Activated naive CD4-positive, alpha-beta T cell treated with anti-CD3 and anti-CD28 coated beads, Interleukin-2, amount 50 U/mL, for 24 hours (primary cell): ENCODE results near the gene PARG.
"Not testable (repeated sequence)": the region's sequence is repeated elsewhere in the genome, so short reads cannot be mapped to it uniquely, and the experiment has no call there.

Source experiments
- H3K27ac Mint-ChIP-seq: one replicate; pipeline ENCODE4 v1.8.0; 2021; ENCODE audit warnings: mild to moderate bottlenecking, mixed read lengths
- H3K27me3 Mint-ChIP-seq: one replicate; pipeline ENCODE4 v1.8.0; 2021; ENCODE audit warnings: mixed read lengths
- H3K36me3 Mint-ChIP-seq: one replicate; pipeline ENCODE4 v1.8.0; 2021; ENCODE audit warnings: mixed read lengths
- H3K4me1 Mint-ChIP-seq: one replicate; pipeline ENCODE4 v1.8.0; 2021; ENCODE audit warnings: mixed read lengths
- H3K4me3 Mint-ChIP-seq: one replicate; pipeline ENCODE4 v1.8.0; 2021; ENCODE audit warnings: mild to moderate bottlenecking, mixed read lengths
- H3K9me3 Mint-ChIP-seq: one replicate; pipeline ENCODE4 v1.8.0; 2021; ENCODE audit warnings: mixed read lengths

Gene PARG

GRCh38 chr10:49844775-49845595 is 96.8 kb downstream of the PARG start:
- H3K4me3 Mint-ChIP-seq = no peak overlapping the region
- no peaks in the 10 kb centered on the region for H3K27me3 Mint-ChIP-seq
- H3K36me3 Mint-ChIP-seq = peaks cover 19% of the 10 kb centered on the region
- no peak overlapping the region for H3K27ac Mint-ChIP-seq
- no peaks in the 10 kb centered on the region for H3K4me1 Mint-ChIP-seq
- no peaks in the 10 kb centered on the region for H3K9me3 Mint-ChIP-seq

- not testable (repeated sequence) for H3K9me3 Mint-ChIP-seq, H3K4me3 Mint-ChIP-seq, H3K27me3 Mint-ChIP-seq, H3K27ac Mint-ChIP-seq, H3K4me1 Mint-ChIP-seq
- H3K36me3 Mint-ChIP-seq = peaks cover 26% of the 10 kb centered on the region
Observed at GRCh38 chr10:49842333-49842628, 99.5 kb downstream of the PARG start.

GRCh38 chr10:49841615-49842332 is 100.1 kb downstream of the PARG start:
- Mint-ChIP-seq H3K9me3 (no peaks in the 10 kb centered on the region), H3K27ac (no peak overlapping the region), H3K27me3 (no peaks in the 10 kb centered on the region), H3K36me3 (peaks cover 30% of the 10 kb centered on the region), H3K4me1 (no peaks in the 10 kb centered on the region), H3K4me3 (no peak overlapping the region)

- H3K27ac Mint-ChIP-seq = no peak overlapping the region
- no peaks in the 10 kb centered on the region for H3K9me3 Mint-ChIP-seq
- H3K27me3 Mint-ChIP-seq = no peaks in the 10 kb centered on the region
- H3K4me1 Mint-ChIP-seq = no peaks in the 10 kb centered on the region
- no peak overlapping the region for H3K4me3 Mint-ChIP-seq
- peaks cover 21% of the 10 kb centered on the region for H3K36me3 Mint-ChIP-seq
Observed at GRCh38 chr10:49837685-49838084, 104.1 kb downstream of the PARG start.

GRCh38 chr10:49837051-49837478 is 104.8 kb downstream of the PARG start:
- Mint-ChIP-seq H3K36me3 (peaks cover 26% of the 10 kb centered on the region), H3K4me3 (no peak overlapping the region), H3K4me1 (no peaks in the 10 kb centered on the region), H3K27ac (no peak overlapping the region), H3K27me3 (no peaks in the 10 kb centered on the region), H3K9me3 (no peaks in the 10 kb centered on the region)

- H3K36me3 Mint-ChIP-seq = peaks cover 30% of the 10 kb centered on the region
Observed at GRCh38 chr10:49834976-49835375, 106.9 kb downstream of the PARG start.

GRCh38 chr10:49834201-49834600 is 107.6 kb downstream of the PARG start:
- Mint-ChIP-seq H3K27me3 (no peaks in the 10 kb centered on the region), H3K9me3 (no peaks in the 10 kb centered on the region), H3K4me1 (peaks cover 6% of the 10 kb centered on the region), H3K4me3 (no peak overlapping the region), H3K27ac (no peak overlapping the region), H3K36me3 (peaks cover 27% of the 10 kb centered on the region)

More at GRCh38 chr10:49834976-49835375, 106.9 kb downstream of the PARG start:
- Mint-ChIP-seq H3K27ac (no peak overlapping the region), H3K4me1 (peaks cover 3% of the 10 kb centered on the region), H3K27me3 (no peaks in the 10 kb centered on the region), H3K4me3 (no peak overlapping the region), H3K9me3 (no peaks in the 10 kb centered on the region)

GRCh38 chr10:49833168-49833567 is 108.7 kb downstream of the PARG start:
- H3K36me3 Mint-ChIP-seq = peaks cover 27% of the 10 kb centered on the region

GRCh38 chr10:49831352-49832035 is 110.3 kb downstream of the PARG start:
- H3K27me3 Mint-ChIP-seq = no peaks in the 10 kb centered on the region
- H3K9me3 Mint-ChIP-seq = no peaks in the 10 kb centered on the region
- peaks cover 6% of the 10 kb centered on the region for H3K4me1 Mint-ChIP-seq
- no peak overlapping the region for H3K27ac Mint-ChIP-seq
- H3K4me3 Mint-ChIP-seq = no peak overlapping the region
- H3K36me3 Mint-ChIP-seq = peaks cover 27% of the 10 kb centered on the region

More at GRCh38 chr10:49833168-49833567, 108.7 kb downstream of the PARG start:
- H3K9me3 Mint-ChIP-seq = no peaks in the 10 kb centered on the region
- peaks cover 6% of the 10 kb centered on the region for H3K4me1 Mint-ChIP-seq
- H3K27me3 Mint-ChIP-seq = no peaks in the 10 kb centered on the region
- H3K4me3 Mint-ChIP-seq = no peak overlapping the region
- no peak overlapping the region for H3K27ac Mint-ChIP-seq

GRCh38 chr10:49830846-49831245 is 111.0 kb downstream of the PARG start:
- Mint-ChIP-seq H3K27ac (no peak overlapping the region), H3K27me3 (no peaks in the 10 kb centered on the region), H3K9me3 (no peaks in the 10 kb centered on the region), H3K4me3 (no peak overlapping the region), H3K4me1 (peaks cover 6% of the 10 kb centered on the region), H3K36me3 (peaks cover 30% of the 10 kb centered on the region)

GRCh38 chr10:49830016-49830415 is 111.8 kb downstream of the PARG start:
- H3K36me3 Mint-ChIP-seq = peaks cover 32% of the 10 kb centered on the region

GRCh38 chr10:49827297-49827696 is 114.5 kb downstream of the PARG start:
- peaks cover 6% of the 10 kb centered on the region for H3K4me1 Mint-ChIP-seq
- H3K27ac Mint-ChIP-seq = no peak overlapping the region
- H3K27me3 Mint-ChIP-seq = no peaks in the 10 kb centered on the region
- no peaks in the 10 kb centered on the region for H3K9me3 Mint-ChIP-seq
- H3K36me3 Mint-ChIP-seq = peaks cover 31% of the 10 kb centered on the region
- no peak overlapping the region for H3K4me3 Mint-ChIP-seq

More at GRCh38 chr10:49830016-49830415, 111.8 kb downstream of the PARG start:
- Mint-ChIP-seq H3K27me3 (no peaks in the 10 kb centered on the region), H3K4me3 (no peak overlapping the region), H3K27ac (peak overlapping the region; percentile 35), H3K4me1 (peaks cover 6% of the 10 kb centered on the region), H3K9me3 (no peaks in the 10 kb centered on the region)

GRCh38 chr10:49819234-49819958 is 122.4 kb downstream of the PARG start:
- peaks cover 13% of the 10 kb centered on the region for H3K9me3 Mint-ChIP-seq
- no peaks in the 10 kb centered on the region for H3K27me3 Mint-ChIP-seq
- no peak overlapping the region for H3K4me3 Mint-ChIP-seq
- peaks cover 48% of the 10 kb centered on the region for H3K36me3 Mint-ChIP-seq
- H3K27ac Mint-ChIP-seq = no peak overlapping the region
- no peaks in the 10 kb centered on the region for H3K4me1 Mint-ChIP-seq

- Mint-ChIP-seq H3K36me3 (peaks cover 52% of the 10 kb centered on the region), H3K27ac (no peak overlapping the region), H3K4me1 (no peaks in the 10 kb centered on the region), H3K4me3 (no peak overlapping the region), H3K27me3 (no peaks in the 10 kb centered on the region), H3K9me3 (peaks cover 19% of the 10 kb centered on the region)
Observed at GRCh38 chr10:49817845-49818244, 124.0 kb downstream of the PARG start.

GRCh38 chr10:49803988-49804387 is 137.8 kb downstream of the PARG start:
- no peak overlapping the region for H3K4me3 Mint-ChIP-seq
- no peaks in the 10 kb centered on the region for H3K27me3 Mint-ChIP-seq

More at GRCh38 chr10:49803988-49804387, 137.8 kb downstream of the PARG start:
- Mint-ChIP-seq H3K27ac (no peak overlapping the region), H3K36me3 (peaks cover 5% of the 10 kb centered on the region), H3K9me3 (peaks cover 6% of the 10 kb centered on the region), H3K4me1 (no peaks in the 10 kb centered on the region)
